KOPT-K1 (cell line): ENCODE measurements around the gene TASOR2.

Source experiments
- H3K27ac ChIP-seq: fragments of 200-600 bp; sonication (generic); 2 replicates; pipeline ENCODE4 v1.5.1; 2016; ENCODE audit warnings: antibody characterized with exemption, mild to moderate bottlenecking, low read depth, low read length; ENCODE audit not compliant: poor library complexity, severe bottlenecking
- H3K36me3 ChIP-seq: fragments of 200-600 bp; sonication (generic); 2 replicates; pipeline ENCODE4 v1.5.1; 2017; ENCODE audit warnings: antibody characterized with exemption, mild to moderate bottlenecking, low read length, moderate library complexity; ENCODE audit not compliant: insufficient read depth
- H3K9me3 ChIP-seq: fragments of 200-600 bp; sonication (generic); 2 replicates; pipeline ENCODE4 v1.5.1; 2017; ENCODE audit warnings: antibody characterized with exemption, low read length, mild to moderate bottlenecking; ENCODE audit not compliant: insufficient read depth, poor library complexity, severe bottlenecking

The TASOR2 gene

GRCh38 chr10:5692461-5693358 lies 8.1 kb downstream of the TASOR2 start:
- H3K27ac ChIP-seq: no peak overlapping the region
- H3K9me3 ChIP-seq: no peaks in the 10 kb centered on the region
- peaks cover 17% of the 10 kb centered on the region; the same call in 1 of the 2 replicates for H3K36me3 ChIP-seq

- Histone ChIP-seq H3K27ac (no peak overlapping the region), H3K9me3 (no peaks in the 10 kb centered on the region), H3K36me3 (0 out of 2 replicates have a peak, but pooled peaks cover 6% of the 10 kb centered on the region)
Measured at GRCh38 chr10:5694573-5694972, 9.9 kb downstream of the TASOR2 start.

- Histone ChIP-seq H3K9me3 (no peaks in the 10 kb centered on the region), H3K27ac (no peak overlapping the region)
Measured at GRCh38 chr10:5697342-5697741, 12.7 kb downstream of the TASOR2 start.

GRCh38 chr10:5698062-5698461 lies 13.4 kb downstream of the TASOR2 start:
- H3K27ac ChIP-seq: no peak overlapping the region
- no peaks in the 10 kb centered on the region for H3K36me3 ChIP-seq
- H3K9me3 ChIP-seq: no peaks in the 10 kb centered on the region

More at GRCh38 chr10:5697342-5697741, 12.7 kb downstream of the TASOR2 start:
- H3K36me3 ChIP-seq: no peaks in the 10 kb centered on the region

GRCh38 chr10:5708356-5708755 lies 23.7 kb downstream of the TASOR2 start:
- no peaks in the 10 kb centered on the region; the same call in 1 of the 2 replicates for H3K36me3 ChIP-seq

GRCh38 chr10:5709865-5710264 lies 25.2 kb downstream of the TASOR2 start:
- Histone ChIP-seq H3K9me3 (no peaks in the 10 kb centered on the region), H3K36me3 (no peaks in the 10 kb centered on the region; the same call in 1 of the 2 replicates), H3K27ac (no peak overlapping the region)

More at GRCh38 chr10:5708356-5708755, 23.7 kb downstream of the TASOR2 start:
- Histone ChIP-seq H3K9me3 (no peaks in the 10 kb centered on the region), H3K27ac (no peak overlapping the region)

- H3K9me3 ChIP-seq: no peaks in the 10 kb centered on the region
- peak overlapping the region; percentile 11 for H3K27ac ChIP-seq
- H3K36me3 ChIP-seq: no peaks in the 10 kb centered on the region; the same call in none of the 2 replicates
Measured at GRCh38 chr10:5710859-5711258, 26.2 kb downstream of the TASOR2 start.

GRCh38 chr10:5711642-5712041 lies 27.0 kb downstream of the TASOR2 start:
- H3K27ac ChIP-seq: peak overlapping the region; percentile 11
- H3K9me3 ChIP-seq: no peaks in the 10 kb centered on the region
- no peaks in the 10 kb centered on the region; the same call in none of the 2 replicates for H3K36me3 ChIP-seq

GRCh38 chr10:5719546-5719945 lies 34.9 kb downstream of the TASOR2 start:
- H3K9me3 ChIP-seq: no peaks in the 10 kb centered on the region
- H3K36me3 ChIP-seq: peaks cover 33% of the 10 kb centered on the region
- H3K27ac ChIP-seq: no peak overlapping the region

- Histone ChIP-seq H3K36me3 (peaks cover 39% of the 10 kb centered on the region), H3K9me3 (no peaks in the 10 kb centered on the region), H3K27ac (no peak overlapping the region)
Measured at GRCh38 chr10:5720182-5720581, 35.5 kb downstream of the TASOR2 start.

GRCh38 chr10:5723692-5724091 lies 39.1 kb downstream of the TASOR2 start:
- H3K27ac ChIP-seq: no peak overlapping the region

GRCh38 chr10:5730766-5731165 lies 46.1 kb downstream of the TASOR2 start:
- Histone ChIP-seq H3K9me3 (no peaks in the 10 kb centered on the region), H3K27ac (no peak overlapping the region), H3K36me3 (peaks cover 95% of the 10 kb centered on the region)

More at GRCh38 chr10:5723692-5724091, 39.1 kb downstream of the TASOR2 start:
- H3K9me3 ChIP-seq: no peaks in the 10 kb centered on the region
- peaks cover 71% of the 10 kb centered on the region for H3K36me3 ChIP-seq

- no peaks in the 10 kb centered on the region for H3K9me3 ChIP-seq
- H3K36me3 ChIP-seq: peaks cover 97% of the 10 kb centered on the region
- H3K27ac ChIP-seq: no peak overlapping the region
Measured at GRCh38 chr10:5731559-5731958, 46.9 kb downstream of the TASOR2 start.

- Histone ChIP-seq H3K36me3 (peaks cover 96% of the 10 kb centered on the region), H3K27ac (no peak overlapping the region), H3K9me3 (no peaks in the 10 kb centered on the region)
Measured at GRCh38 chr10:5732141-5732540, 47.5 kb downstream of the TASOR2 start.
